NOMO-1 (cell line): Measurements from ENCODE around the gene ATP6V0B.

ENCODE experiments used
- DNase-seq, 2 experiments: peaks; one replicate each; lab custom pipeline; 2025; ENCODE audit not compliant: unreplicated experiment in 2 of 2; lab: John Stamatoyannopoulos, UW

ATP6V0B gene

GRCh38 chr1:43968348-43968948 lies 6.3 kb upstream of the ATP6V0B start:
- DNase-seq: peak in 1 of 2 experiments; percentile 45

GRCh38 chr1:43969416-43969745 lies 5.4 kb upstream of the ATP6V0B start:
- no peak for DNase-seq

- peak; percentile 96 to 97 for DNase-seq
These were observed 4.9 kb upstream of the ATP6V0B start, which contains the start of gene DPH2 for GRCh38 chr1:43969746-43970466. DPH2 (plus strand) TSS chr1:43970010; CDS start chr1:43970176, 166 bp downstream.

DNA sequence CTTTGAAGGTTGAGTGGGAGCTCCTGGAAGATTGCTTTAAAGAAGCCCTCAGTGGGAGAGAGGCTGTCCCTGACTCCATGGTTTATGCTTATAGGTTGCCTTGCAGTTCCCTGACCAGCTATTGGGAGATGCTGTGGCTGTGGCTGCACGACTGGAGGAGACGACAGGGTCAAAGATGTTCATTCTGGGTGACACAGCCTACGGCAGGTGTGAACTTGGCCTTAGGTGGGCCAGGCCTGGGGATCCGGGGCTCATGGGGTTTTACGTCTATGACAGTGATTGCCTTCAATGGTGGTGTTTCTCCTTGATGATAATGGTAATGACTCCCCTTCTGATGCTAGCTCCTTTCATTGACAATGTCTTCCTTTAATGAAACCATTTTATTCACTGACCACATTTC lies 4.3 kb upstream of the ATP6V0B start:
- DNase-seq: no peak

- DNase-seq: no peak
These were observed 3.8 kb upstream of the ATP6V0B start for GRCh38 chr1:43970911-43971310.

DNA sequence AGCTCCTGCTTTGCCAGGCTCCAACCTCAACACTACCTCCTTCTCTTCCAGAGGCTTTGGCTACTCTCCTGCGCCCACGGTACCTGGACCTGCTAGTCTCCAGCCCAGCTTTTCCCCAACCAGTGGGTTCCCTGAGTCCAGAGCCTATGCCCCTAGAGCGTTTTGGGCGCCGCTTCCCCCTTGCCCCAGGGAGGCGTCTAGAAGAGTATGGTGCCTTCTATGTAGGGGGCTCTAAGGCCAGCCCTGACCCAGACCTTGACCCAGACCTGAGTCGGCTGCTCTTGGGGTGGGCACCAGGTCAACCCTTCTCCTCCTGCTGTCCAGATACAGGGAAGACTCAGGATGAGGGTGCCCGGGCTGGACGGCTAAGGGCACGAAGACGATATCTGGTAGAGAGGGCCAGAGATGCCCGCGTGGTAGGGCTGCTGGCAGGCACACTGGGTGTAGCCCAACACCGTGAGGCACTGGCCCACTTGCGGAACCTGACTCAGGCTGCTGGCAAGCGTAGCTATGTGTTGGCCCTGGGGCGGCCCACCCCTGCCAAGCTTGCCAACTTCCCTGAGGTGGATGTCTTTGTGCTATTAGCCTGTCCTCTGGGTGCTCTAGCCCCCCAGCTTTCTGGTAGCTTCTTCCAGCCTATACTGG lies 3.3 kb upstream of the ATP6V0B start:
- no peak for DNase-seq

DNA sequence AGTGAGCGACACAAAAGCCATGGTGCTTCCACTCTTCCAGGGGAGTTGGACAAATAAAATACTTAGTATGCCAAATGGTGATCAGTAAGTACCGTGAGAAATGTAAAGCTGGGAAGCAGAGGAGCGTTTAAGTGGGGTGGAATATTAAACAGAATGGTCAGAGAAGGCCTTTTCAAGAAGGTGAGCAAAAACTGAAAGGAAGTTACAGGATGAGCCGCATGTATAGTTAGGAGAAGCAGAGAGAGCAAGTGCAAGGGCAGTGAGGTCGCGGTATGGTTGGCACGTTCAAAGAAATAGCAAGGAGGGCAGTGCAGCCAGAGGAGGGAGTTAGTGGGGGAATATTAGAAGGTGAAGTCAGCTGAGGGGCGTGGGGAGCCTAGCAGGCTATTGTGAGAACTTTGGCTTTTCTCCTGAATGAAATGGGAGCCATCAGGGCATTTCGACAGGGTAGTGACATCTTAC lies 748 bp upstream of the ATP6V0B start:
- no peak for DNase-seq

- DNase-seq: peak; percentile 55 to 76
These were observed 645 bp downstream of the ATP6V0B start for GRCh38 chr1:43975249-43975961.

- DNase-seq: no peak
These were observed 1.3 kb downstream of the ATP6V0B start for GRCh38 chr1:43976045-43976444.

GRCh38 chr1:43976890-43977289 lies 2.1 kb downstream of the ATP6V0B start:
- DNase-seq: no peak

- no peak for DNase-seq
These were observed 2.9 kb downstream of the ATP6V0B start for GRCh38 chr1:43977376-43978263.

DNA sequence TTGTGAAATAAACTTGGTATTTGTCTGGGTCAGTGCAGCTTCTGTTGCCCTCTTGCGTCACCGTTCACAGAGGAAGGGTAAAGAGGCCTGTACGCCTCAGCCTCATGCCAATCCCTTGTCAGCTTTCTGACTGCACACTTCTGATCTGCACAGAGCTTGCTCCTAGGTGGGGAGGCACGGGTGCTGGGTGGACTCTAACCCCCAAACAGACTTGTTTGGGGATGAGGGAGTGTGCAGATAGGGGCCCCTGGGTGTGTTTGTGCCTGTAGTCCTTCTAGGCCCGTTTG lies 3.4 kb downstream of the ATP6V0B start:
- peak in 1 of 2 experiments; percentile 16 for DNase-seq

GRCh38 chr1:43978551-43979260 lies 3.9 kb downstream of the ATP6V0B start, which contains the start of gene B4GALT2:
B4GALT2 (plus strand) TSS chr1:43979210; CDS start chr1:43981161, 1,951 bp downstream.
- DNase-seq: no peak

DNA sequence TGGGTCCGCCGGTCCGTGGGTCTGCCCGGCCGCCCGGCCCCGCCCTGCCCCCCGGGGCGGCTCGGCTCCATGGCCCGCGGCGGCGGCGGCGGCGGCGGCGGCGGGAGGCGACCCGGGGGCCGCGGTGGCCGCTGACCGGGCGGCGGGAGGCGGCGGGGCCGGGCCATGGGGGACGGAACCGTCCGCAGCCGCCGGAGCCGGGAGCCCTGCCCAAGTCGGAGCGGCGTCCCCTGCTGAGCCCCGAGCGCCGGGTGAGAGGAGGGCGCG lies 4.4 kb downstream of the ATP6V0B start:
- no peak for DNase-seq

DNA sequence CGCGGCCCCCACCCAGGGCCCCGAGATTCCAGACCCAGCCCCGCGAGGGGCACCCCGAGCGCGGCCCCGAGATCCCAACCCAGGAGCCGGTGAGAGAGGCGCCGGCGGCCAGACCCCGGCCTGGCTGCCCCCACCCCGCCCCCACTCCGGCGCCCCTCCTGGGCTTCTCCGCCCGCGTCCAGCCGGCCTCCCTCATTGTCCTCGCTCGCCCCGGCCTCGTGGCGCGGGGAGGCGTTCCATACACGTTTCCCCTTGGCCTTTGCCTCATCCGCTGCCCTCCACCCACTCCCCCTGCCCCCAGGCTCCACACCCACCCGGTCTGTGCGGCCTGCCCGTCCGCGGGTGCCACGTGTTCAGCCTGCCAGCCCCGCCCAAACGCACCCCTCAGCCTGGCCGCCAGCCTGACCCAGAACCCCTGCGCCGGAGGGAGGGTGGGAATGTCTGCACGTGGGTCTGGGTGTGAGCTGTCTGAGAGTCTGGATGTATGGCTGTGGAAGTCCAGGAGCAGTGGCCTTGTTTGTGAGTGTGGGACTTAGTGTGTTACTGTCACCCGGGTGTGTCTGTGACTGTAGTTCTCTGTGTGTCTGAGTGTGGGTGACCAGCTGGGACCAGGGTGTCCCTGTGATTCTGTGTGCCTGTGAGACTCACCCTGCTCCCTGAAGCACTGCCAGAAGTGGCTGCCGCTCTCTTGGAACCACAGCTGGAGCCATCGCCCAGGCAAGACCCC lies 4.9 kb downstream of the ATP6V0B start:
- DNase-seq: no peak

DNA sequence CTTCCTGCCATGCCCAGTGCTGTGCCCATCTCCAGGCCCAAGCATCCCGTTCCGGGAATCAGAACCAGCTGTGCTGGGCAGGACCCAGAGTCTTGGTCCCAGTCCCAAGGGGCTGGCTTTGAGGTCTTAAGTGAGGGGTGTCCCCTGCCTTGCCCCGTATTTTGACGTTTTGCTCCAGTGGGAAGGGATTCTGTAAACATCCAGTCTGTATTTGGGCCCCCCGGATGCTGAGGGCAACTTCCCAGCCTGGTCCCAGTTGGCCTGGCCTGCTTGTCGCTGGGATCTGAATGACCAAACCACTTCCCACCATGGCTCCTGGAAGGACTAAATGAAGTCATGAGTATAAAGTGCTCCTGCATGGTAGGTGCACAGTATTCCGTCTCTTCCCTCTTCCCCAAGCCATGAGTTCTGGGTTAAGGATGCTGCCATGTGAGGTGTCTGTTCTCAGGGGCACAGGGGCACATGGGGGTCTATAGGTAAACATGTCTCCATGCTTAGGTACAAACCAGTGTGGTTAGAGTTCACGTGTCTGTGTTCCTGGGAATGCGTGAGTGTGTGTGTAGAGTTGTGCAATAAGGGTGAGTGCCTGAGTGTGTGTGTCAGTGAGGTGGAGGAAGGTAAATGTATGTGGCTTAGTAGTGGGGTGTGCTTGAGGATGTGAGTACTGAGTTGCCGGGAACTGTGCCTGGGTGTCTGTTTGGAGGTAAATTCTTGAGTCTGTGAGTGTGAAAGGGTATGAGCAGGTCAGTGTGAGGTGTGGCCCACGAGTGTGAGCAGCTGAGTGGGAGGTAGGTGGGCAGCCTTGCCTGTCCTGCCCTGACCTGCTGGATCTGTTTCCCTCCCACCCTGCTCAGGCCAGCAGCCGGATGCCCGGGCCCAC lies 5.7 kb downstream of the ATP6V0B start:
- no peak for DNase-seq

GRCh38 chr1:43981135-43981491 lies 6.4 kb downstream of the ATP6V0B start:
- DNase-seq: no peak

DNA sequence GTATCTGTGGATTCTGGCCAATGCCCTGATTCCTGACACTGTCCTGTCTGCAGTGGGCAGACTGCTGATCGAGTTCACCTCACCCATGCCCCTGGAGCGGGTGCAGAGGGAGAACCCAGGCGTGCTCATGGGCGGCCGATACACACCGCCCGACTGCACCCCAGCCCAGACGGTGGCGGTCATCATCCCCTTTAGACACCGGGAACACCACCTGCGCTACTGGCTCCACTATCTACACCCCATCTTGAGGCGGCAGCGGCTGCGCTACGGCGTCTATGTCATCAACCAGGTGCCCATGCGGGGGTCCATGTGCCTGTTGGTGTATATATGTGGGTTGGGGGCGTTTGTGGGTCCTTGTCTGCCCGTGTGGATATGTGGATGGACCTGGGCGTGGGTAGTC lies 6.9 kb downstream of the ATP6V0B start:
- no peak for DNase-seq

DNA sequence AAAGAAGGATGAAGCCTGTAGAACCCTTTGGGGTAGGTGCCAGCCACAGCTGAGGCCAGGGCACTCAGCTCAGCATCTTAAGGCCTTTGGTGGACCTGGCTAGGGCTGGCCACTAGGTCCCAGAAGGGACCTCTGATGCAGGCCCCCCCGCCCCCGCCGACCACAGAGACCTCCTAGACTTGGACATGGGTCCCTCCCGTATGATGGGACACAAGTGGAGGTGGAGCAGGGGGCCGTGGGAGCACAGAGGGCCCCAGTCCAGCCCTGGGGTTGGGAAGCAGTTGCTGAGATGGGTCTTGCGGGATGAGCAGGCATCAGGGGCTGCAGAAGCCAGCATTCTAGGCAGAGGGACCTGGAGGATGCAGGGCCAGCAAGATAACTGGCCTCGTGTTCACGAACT lies 7.5 kb downstream of the ATP6V0B start:
- no peak for DNase-seq
